GM18861 (cell line): ENCODE data around the gene CAPG.
A peak's percentile ranks its signal among the peaks of the same experiment; 100 is the strongest.

ENCODE experiments used
- ATAC-seq: cut with Tn5 transposase; IDR thresholded peaks from one replicate; pipeline ENCODE4 v1.9.1; 2021; ENCODE audit not compliant: unreplicated experiment

The CAPG gene

DNA sequence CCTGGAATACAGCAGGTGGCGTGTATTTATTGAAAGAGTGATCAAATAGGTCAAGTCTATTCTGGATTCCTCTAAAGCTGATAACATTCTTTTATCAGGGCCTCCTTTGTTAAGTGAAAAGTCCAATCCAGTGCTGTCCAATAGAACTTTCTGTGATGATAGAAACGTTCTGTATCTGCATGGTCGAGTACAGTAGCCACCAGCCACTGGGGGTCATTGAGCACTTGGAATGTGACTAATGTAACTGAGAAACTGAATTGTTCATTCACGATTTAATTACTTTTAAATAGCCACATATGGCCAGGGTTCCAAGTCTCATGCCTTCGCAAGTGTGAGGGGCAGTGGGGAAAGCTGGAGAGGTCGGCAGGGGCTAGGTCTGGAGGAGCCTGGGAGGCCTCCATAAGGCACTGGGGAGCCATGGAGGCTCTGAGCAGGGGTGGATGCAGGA is 28.9 kb upstream of the CAPG start:
- no peak for ATAC-seq

DNA sequence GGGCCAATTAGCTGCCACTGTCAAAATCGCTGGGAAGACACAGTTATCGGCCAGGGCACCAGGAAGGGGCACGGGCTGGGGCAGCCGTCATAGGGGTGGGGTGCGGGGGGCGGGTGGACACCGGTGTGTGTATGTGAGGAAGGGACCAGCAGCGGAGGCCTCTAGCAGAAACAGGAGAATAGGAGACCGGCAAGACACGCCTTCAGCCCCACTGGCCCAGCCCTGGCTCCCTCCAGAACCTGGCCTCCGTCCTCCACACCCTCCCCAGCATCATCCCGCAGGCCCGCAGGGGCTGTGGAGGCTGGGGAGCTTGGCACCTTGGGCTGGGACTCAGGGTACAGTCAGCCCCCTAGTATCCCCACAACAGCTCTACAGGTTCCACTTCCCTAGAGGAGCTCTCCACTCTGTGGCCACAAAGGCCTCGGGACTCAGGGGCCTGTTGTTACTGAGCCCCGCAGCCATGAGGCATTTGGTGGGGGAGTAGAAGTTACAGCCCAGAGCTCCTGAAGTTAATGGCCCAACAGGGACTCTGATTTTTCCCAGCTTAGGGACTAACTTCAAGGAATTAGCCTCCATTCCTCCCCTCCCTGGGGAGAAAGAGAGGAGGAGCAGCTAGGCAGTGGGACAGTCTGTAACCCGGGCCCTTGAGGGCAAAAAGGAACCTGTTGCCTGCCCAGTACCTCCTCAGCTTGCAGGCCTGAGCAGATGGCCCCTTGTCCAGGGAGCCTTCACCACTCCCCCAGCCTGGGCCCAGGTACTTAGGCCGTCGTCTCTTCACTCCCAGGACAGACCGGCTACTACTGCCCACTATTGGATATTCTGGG is 28.2 kb upstream of the CAPG start:
- ATAC-seq: no peak

DNA sequence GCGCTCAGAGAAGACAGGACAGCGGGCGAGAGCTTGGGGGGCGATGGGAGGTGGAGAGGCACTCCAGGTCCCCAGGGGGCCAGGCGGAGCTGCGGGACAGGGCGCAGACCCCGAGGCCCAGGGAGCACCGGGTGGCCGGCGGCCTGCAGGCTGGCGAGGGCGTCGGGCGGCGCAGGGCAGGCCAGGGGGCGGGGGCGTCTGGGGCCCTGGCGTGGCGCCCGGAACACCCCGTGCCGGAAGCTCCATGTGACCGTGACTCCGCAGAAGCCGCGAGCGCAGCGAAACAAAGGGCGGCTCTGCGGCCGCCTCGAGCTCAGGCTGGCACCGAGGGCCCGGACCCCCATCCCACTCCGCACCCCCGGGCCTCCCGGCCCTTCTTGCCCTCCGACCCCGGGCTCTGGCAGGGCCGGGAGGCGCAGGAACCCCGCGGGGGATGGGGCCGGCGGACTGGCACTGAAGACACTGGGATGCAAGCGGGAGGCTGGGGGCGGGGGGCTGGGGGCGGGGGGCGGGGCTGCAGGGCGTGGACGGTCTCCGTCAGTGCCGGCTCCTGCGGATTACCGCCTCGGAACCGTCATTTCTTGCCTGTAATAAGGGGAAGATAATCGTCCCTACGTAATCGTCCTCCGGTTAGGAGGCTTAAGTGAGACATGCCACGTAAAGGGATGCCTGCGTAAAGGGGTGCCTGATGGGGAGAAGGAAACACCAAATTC is 27.5 kb upstream of the CAPG start:
- peak; percentile 74 for ATAC-seq

DNA sequence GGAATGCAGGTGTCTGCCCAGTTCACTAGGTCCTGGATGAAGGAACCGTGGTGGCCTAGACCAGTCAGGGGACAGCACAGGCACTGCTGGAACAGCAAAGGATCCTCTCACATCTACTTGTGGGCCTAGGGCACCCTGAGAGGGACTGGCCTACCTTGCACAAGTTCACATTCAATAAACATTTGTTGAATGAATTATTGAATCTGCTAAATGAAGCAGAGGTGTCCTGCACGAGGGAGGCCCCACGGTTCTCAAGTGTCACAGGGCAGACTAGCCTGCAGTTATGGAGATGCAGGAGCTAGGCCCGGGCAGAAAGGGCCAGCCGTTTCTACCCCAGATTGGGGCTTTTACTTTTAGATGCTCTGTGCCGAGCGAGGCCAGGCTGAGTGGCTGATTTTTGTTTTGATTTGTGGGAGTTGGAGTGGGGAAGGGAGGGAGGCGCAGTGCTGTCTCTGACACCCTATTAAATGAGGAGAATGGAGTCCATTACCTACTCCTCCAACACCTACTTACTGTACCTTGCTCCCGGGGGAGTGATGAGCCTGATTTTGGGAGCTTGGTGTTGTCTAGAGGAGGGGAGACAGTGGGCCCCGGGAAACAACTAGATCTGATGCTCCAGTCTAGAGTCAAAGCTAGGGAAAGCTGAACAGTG is 26.8 kb upstream of the CAPG start:
- ATAC-seq: no peak

DNA sequence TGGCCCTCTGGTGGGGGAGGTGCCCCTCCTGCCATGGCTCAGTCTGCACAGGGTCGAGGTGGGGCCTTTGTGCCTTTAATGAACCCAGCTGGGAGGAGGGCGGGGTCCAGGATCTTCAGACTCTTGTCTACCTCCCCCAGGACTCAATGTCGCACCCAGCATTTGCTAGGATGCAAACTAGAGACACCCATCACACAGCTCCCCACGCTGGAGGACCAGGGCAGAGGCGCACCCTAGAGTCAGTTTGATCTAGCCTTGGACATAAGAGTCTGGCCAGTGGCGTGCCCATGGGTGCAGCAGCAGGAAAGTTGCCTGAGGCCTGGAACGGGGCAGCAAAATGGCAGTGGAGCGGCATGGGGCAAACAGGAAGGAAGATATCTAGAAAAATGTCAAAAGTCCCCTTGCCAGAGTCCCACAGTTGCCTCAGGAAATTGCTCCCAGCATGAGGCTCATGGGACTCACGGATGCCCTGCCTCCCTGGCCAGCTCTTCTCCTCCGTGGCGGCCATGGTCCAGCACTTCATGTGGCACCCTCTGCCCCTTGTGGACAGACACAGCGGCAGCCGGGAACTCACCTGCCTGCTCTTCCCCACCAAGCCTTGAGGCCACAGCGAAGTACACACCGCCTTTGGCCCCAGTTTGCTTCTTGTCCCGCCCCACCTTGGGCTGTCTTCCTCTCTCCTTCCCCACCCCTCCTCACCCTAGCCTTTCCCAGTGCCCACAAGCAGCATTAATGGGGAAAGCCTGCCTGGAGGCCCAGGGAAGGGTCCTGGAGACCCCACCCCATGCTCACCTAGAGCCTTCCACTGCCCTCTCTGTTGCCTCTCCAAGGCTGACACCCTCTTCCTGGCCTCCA is 26.0 kb upstream of the CAPG start:
- no peak for ATAC-seq

DNA sequence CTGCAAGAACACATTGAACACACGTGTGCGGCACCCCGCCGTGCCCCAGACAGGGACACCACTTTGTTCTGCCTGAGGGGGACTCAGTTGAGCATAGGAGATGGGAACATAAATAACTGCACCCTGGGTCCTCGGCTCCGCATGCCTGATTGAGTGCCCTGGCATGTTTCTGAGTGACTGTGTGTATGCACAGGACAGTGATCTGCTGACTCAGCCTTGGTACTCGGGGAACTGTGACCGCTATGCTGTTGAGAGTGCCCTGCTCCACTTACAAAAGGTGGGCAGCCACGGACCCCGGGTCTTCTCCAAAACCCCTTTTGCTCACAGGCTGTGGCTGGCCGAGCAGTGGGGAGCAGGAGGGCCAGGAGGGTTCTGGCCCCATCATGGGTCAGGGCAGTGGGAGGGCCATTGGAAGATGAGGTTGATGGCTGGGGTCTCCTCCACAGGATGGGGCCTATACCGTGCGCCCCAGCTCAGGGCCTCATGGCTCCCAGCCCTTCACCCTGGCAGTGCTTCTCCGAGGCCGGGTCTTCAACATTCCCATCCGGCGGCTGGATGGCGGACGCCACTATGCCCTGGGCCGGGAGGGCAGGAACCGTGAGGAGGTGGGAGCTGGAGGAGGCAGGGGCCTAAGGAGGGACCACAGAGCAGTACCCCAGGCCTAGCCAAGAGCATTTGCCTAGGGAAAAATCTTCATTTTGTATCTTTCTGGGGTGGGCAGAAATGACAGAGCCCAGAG is 25.2 kb upstream of the CAPG start:
- ATAC-seq: no peak

DNA sequence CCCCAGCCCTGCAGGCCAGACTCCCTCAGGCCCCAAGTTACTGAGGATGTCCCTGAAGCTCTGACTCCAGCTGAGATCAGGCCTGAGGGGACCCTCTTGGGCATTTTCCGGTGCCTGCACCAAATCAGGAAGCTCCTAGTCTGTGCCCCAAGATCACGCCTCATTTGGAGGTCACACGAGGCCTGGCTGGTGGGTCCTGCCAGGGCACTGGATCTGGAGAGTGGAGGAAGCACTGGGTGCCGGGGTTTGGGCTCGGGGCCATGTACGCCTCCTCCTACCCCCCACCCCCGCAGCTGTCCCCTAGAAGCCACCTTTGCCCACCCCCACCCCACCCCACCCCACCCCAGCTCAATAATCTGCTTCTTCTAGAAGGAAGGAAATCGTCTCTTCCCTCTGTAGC is 24.5 kb upstream of the CAPG start:
- ATAC-seq: no peak

DNA sequence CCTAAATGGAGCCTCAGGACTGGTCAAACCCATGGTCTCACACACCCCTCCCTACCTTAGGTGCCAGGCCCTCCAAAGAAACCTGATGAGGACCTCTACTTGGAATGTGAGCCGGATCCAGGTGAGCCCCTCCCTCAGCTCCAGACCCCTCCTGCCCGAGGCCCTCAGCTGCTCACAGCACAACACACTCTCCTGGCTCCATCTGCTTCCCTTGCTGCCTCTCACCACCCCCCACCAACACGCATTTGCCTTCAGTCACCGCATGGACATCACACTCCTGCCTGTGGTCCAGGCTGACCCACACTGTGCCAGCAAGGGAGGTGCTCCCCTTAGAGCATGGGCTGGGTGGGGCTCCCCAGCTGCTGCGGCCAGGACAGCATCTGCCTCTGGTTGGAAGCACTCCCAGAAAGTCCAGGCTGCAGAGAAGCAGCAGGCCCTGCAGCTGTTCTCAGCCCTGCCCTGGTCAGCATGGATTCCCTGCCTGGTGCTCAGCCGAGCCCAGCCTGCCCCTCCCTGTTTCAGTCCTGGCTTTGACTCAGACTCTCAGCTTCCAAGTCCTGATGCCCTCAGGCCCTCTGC is 23.4 kb upstream of the CAPG start:
- no peak for ATAC-seq

DNA sequence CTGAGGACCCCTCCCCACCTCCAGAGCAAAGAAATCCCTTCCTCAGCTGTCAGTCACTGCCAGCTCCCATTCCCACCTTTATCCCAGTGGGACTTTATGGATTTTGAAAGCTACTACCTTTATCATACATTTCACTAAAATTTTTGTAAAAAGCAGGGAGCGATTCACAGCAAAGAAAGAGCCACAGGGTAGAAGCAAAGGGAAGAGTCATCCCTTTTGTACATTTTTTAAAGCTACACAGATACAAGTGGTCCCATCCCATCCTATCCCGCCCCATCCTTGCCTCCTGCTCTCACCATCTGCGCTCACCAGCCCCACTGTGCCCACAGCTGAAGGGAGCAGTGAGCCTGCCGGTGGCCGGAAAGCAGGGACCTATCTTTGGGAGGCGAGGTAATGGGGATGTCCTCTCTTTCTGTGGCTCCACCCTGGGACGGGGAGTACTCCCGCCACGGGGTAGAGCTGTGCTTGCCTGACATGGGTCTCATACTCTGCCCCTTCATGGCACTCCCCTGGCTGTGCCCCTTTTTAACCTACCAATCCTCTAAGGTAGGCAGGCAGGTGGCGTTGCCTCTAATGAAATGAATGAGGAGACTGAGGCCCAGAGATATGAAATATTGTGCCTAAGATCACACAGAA is 21.5 kb upstream of the CAPG start:
- no peak for ATAC-seq

DNA sequence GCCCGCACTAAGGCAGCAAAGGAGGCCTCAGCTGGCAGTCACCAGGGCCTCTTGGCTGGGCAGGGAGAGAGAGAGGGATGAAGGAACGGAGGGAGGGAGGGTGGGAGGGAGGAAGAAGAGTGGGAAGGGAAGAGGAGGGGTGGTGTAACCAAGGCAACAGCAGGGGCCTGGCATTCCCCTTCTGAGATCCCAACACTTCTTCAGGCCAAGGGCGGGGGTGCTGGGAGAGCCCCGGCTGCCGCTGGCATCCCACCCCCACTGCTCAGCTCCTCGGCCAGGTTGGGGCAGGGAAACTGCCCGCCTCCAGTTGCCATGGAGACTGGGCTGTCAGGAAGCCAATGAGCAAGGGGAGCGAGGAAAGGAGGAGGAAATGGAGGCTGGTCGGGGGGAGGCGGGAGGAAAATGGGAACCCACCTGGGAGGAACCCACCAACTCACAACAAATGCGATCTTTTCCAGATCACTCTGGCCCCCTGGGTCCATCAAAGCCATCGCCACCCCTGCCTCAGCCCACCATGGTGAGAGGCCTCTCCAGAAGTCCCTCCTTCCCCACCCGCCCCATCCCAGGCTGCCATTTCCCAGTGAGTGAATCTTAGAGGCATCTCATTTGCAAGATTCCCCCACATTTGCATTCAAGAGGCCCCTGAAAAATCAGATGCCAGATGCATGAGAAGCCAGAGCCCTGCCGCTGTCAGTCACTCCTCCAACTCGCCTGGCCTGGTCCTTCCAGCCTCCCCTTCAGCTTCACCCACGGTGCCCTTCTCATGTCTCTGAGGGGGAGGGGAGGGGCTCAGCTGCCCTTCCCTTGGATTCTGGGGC is 20.8 kb upstream of the CAPG start:
- no peak for ATAC-seq

DNA sequence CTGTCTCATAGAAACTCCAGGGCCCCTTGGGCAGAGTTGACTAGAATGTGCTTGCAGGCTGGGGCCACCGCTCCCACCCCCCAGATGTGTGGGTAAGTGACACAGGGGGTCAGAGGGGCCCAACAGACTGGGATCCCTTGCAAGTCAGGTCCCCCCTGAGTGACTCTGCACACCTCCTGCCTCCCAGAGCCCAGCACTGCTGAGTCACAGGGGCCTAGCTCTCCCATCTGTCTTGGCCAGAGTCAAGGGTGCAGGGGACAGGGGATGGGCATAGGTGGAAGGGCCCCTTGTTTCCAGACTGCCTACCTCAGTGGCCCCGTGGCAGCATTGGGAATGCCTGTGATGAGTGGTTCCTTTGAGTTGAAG is 19.7 kb upstream of the CAPG start:
- no peak for ATAC-seq

DNA sequence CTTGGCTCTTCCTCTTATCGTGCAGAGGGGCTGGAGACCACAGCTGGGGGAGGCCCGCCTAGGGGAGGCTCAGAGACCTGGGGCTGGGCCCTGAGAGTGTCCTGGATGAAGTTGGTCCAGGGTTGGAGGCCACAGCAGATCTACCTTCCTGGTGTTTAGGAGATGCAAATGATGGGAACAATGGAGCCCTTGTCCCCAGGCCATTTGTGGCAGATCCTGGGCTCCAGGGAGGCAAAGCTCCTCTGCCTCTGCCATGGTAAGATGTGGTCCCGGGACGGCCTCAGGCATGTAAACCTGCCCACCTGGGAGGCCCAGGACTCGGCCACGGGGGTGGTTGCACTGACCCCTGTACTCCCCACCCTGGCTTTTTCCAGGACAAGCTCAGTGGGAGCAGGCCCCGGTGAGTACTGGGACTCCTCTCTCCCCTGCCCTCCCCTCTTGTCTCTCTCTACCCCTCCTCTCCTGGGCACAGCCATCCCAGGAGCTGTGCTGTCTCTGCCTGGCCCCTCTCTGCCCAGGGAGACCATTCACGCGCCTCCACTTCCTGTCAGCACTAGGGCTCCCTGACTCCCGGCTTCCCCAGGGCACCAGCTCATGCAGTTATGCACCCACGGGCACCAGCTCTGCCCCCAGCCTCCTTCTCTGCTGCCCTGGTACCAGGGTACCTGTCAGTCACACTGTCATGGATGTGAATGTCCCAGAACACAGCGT is 19.2 kb upstream of the CAPG start:
- no peak for ATAC-seq

DNA sequence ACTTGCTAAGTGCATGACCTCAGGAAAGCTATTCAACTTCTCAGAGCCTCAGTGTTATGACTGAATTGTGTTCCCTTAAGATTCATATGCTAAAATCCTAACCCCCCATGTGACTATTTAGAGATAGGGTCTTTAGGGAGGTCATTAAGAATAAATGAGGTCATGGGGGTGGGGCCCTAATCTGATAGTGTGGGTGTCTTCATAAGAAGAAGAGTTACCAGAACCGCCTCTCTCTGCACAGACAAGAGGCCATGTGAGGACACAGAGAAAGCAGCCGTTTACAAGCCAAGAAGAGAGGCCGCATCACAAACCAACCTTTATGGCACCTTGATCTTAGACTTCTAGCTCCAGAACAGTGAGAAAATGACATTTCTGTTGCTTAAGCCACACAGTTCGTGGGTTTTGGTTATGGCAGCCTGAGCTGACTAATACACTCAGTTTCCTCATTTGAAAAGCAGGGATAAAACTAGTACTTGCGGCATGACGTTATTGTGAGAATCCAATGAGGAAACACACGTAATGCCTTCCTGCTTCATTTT is 18.2 kb upstream of the CAPG start:
- no peak for ATAC-seq

DNA sequence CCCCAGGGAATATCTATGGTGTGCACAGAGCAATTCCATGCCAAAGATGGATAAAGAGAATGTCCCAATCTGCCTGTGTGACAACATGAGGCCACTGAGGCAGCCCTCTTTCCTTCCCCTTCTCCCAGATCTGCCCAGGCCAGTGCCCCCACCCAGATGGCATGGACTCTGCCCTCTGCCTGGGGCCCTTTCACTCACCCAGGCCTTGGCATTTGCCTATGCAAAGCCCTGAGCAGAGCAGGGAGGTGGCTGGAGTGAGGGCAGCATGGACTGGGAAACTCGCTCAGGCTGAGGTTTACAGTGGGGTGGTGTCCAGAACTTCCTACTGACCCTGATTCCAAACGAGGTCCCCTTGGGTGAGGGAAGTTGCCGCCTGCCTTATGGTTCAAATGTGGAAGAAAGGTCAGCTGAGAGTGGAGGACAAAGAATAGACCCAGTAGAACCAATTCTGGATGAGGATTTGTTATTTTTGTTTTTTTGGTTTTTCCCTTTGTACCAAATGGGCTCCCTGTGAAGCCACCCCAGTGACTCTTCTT is 17.2 kb upstream of the CAPG start:
- ATAC-seq: no peak

DNA sequence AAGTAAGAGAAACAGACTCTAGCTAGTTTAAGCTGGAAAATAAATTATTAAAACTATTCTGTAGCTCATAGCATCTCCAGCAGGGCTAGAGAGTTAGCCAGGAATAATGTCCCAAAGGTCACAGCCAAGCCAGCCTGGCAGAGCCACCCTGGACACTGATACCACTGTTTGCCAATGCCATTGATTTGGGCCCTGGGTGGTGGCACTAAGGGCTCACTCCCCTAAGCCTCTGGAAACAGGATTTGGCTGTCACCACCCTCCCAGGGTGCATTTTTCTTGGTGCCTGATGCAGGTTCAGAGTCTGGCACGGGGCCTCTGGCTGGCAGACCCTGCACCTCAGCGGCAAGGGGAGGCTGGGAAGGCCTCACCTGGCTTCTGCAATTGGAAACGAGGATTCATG is 15.4 kb upstream of the CAPG start:
- no peak for ATAC-seq

DNA sequence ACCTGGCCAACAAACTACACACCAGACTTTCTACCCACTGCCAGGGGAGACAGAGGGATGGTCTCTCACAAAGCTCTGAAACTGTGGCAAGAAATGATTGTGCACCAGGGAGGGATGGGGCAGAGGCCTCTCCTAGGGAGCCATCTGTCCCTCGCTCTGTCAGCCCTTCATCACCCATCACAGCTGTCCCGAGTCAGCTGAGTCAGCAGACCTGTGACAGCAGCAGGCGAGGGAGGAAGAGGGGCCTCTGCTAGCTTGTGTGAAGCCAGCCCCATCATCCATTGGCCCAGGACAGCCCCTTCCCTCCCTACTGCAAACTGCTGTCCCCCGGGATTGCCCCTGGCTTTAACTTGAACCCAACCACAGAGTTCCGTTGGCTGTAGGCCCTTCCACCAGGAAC is 13.4 kb upstream of the CAPG start:
- no peak for ATAC-seq

DNA sequence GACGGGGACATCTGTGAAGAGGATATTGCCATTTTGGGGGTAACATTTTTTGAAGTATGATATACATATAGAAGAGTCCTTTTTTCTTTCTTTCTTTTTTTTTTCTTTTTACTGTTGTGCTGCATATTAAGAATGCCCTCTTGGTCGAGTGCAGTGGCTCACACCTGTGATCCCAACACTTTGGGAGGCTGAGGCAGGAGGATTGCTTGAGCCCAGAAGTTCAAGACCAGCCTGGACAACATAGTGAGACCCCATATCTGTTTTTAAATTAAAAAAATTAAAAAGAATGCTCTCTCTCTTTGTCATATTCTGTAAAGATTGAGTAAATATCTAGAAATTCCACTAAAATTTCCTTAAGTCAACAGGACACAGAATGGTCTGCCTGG is 11.9 kb upstream of the CAPG start:
- no peak for ATAC-seq
